Right atrium auricular region (tissue), 2 donors: ENCODE results near the gene POTEH. TPM values are rescaled to one million over a fixed set of nuclear protein-coding genes. Genes with fewer than 3 reads are reported as not detected.
"Not testable (repeated sequence)": the region's sequence is repeated elsewhere in the genome, so short reads cannot be mapped to it uniquely, and the experiment has no call there.

ENCODE experiments used
- DNase-seq: peaks from one replicate; pipeline ENCODE4 v3.0.0-alpha.2; 2019; ENCODE audit warnings: low spot score
- H3K27ac ChIP-seq, 2 donors: fragments of 200-600 bp; sonication (generic); 1 replicate in 1 of 2; 2 replicates in 1 of 2; pipeline ENCODE4 v1.5.1; 2016 to 2019
- H3K27me3 ChIP-seq, 2 donors: fragments of 200-600 bp; sonication (generic); one replicate each; pipeline versions ENCODE4 v1.5.1 to v1.6.0; 2017 to 2019
- H3K36me3 ChIP-seq: fragments of 200-600 bp; sonication (generic); one replicate; pipeline ENCODE4 v1.5.1; 2016
- H3K4me1 ChIP-seq, 2 donors: fragments of 200-600 bp; sonication (generic); one replicate each; pipeline versions ENCODE4 v1.5.1 to v1.6.0; 2017 to 2019
- H3K4me3 ChIP-seq, 2 donors: fragments of 200-600 bp; sonication (generic); 1 replicate in 1 of 2; 2 replicates in 1 of 2; pipeline ENCODE4 v1.5.1; 2017 to 2019; ENCODE audit warnings: mild to moderate bottlenecking in 1 of 2, moderate library complexity in 1 of 2
- H3K9me3 ChIP-seq, 2 donors: fragments of 200-600 bp; sonication (generic); one replicate each; pipeline ENCODE4 v1.5.1; 2019
- total RNA-seq, 2 donors: library from RNA; depleted of rRNA; stranded (reverse); fragments of >200 nt; gene quantifications; one replicate each; pipeline ENCODE4 v1.1.0, GENCODE V29; 2016

Gene POTEH
- total RNA-seq, 2 donors from 2014 or later = not detected

DNA sequence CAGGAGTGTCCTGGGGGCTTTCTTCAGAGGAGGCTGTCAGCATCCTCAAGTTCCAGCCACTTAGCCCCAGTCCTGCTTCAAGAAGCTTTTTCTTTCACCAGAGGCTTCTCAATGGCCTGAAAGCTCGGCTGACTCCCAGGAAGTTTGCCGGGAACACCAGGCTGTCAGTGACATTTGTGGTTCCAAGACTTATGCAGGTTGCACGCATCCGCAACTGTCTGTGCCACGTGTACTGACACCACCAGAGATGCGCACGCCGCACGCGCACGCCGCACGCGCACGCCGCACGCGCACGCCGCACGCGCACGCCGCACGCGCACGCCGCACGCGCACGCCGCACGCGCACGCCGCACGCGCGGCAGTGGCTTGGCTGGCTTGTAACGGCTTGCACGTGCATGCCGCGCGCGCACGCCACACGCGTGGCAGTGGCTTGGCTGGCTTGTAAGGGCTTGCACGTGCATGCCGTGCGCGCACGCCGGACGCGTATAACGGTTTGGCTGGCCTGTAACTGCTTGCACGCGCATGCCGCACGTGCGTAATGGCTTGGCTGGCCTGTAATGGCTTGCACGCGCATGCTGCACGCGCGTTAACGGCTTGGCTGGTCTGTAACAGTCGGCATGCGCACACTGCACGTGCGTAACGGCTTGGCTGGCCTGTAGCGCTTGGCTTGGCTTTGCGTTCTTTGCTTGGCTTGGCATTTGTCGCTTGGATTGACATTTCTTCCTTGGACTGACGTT is 646 bp upstream of the POTEH start:
- not testable (repeated sequence) for H3K4me3 ChIP-seq, H3K36me3 ChIP-seq, H3K27me3 ChIP-seq, H3K27ac ChIP-seq, H3K4me1 ChIP-seq, DNase-seq, H3K9me3 ChIP-seq

DNA sequence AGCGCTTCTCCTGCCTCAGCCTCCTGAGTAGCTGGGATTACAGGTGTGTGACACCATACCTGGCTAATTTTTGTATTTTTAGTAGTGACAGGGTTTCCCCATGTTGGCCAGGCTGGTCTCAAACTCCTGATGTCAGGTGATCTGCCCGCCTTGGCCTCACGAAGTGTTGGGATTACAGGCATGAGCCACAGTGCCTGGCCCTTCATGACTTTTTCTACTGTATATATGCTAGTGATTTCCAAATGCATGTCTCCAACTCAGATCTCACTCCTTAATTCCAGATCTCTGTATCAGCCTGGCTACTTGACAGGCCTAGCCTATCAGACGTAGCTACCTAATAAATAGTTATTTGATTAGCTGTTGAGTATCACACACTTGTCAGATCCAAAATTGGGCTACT is 23.8 kb downstream of the POTEH start:
- H3K27me3 ChIP-seq, H3K9me3 ChIP-seq, H3K4me1 ChIP-seq, DNase-seq, H3K27ac ChIP-seq, H3K36me3 ChIP-seq, H3K4me3 ChIP-seq: not testable (repeated sequence)

DNA sequence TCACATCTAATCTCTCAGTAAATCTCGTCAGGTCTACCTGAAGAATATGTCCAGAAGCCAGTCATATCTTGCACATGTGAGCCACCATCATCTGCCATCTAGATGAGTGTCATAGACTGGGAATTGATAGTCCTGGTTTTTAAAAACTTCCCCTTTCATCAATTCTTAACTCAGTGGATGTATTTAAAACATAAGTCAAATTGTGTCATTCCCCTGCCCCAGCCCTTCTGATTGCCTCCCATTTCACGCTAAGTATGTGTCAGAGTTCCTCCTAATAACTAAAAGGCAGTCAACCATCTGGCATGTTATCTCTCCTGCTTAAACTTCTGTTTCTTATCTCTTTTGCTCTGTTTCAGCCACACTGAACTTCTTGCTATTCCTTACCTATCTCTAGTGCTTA is 24.3 kb downstream of the POTEH start:
- H3K4me3 ChIP-seq, DNase-seq: not testable (repeated sequence)

DNA sequence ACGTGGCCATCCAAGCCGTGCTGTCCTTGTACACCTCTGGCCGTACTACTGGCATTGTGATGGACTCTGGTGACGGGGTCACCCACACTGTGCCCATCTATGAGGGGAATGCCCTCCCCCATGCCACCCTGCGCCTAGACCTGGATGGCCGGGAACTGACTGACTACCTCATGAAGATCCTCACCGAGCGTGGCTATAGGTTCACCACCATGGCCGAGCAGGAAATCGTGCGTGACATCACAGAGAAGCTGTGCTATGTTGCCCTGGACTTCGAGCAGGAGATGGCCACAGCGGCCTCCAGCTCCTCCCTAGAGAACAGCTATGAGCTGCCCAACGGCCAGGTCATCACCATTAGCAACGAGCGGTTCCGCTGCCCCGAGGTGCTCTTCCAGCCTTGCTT is 32.1 kb downstream of the POTEH start:
- not testable (repeated sequence) for H3K4me1 ChIP-seq, H3K4me3 ChIP-seq, DNase-seq, H3K36me3 ChIP-seq, H3K27ac ChIP-seq, H3K27me3 ChIP-seq, H3K9me3 ChIP-seq

More for the DNA sequence above, 24.3 kb downstream of the POTEH start:
- H3K36me3 ChIP-seq, H3K27ac ChIP-seq, H3K27me3 ChIP-seq, H3K4me1 ChIP-seq, H3K9me3 ChIP-seq: not testable (repeated sequence)

DNA sequence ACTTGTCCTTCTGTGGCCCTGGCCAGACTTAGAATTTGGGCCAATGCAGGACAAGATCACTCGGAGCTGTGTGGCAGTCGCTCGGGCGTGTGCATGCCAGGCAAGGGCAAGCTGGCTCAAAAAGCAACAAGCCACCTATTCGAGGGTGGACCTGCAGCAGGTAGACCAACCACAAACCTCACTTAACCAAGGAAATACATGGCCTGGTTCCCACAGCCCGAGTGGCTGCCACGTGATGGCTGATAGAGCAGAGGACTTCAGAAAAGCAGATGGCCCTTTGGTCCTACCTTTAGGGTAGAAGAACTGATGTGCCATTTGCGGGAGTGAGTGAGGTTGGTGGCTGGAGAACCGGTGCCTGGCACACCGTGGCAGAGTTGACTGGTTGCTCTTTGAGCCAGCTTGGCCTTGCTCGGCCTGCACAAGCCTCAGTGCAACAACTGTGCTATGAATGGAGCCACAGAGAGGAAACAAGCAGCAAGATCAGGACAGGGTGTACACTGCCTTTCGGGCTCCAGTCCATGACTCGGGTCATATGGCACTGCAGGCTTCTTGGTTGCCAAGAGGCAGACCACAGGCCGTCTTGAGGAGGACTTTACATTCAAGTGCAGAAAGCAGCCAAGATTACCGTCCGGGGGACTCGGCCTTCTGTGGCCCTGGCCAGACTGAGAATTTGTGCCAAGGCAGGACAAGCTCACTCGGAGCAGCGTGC is 39.5 kb downstream of the POTEH start:
- H3K27me3 ChIP-seq, H3K9me3 ChIP-seq, H3K4me1 ChIP-seq, DNase-seq, H3K4me3 ChIP-seq, H3K36me3 ChIP-seq, H3K27ac ChIP-seq: not testable (repeated sequence)

DNA sequence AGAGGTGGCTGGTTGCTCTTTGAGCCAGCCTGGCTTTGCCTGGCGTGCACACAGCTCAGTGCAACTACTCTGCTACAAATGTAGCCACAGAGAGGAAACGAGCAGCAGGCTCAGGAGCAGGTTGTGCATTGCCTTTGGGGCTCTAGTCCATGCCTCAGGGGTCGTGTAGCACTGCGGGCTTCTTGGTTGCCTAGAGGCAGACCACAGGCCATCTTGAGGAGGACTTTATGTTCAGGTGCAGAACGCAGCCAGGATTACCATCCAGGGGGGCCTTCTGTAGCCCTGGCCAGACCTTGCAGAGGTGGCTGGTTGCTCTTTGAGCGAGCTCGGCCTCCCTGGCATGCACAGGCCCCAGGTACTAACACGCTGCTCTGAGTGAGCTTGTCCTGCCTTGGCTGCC is 41.2 kb downstream of the POTEH start:
- not testable (repeated sequence) for H3K9me3 ChIP-seq

DNA sequence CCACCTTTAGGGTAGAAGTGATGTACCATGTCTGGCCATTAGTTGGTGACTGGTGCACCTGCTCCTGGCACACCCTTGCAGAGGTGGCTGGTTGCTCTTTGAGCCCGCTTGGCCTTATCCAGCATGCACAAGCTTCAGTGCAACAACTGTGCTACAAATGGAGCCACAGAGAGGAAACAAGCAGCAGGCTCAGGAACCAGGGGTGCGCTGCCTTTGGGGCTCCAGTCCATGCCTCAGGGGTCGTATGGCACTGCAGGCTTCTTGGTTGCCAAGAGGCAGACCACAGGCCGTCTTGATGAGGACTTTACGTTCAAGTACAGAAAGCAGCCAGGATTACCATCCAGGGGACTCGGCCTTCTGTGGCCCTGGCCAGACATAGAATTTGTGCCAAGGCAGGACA is 44.6 kb downstream of the POTEH start:
- H3K9me3 ChIP-seq, H3K4me1 ChIP-seq, H3K27ac ChIP-seq, DNase-seq, H3K4me3 ChIP-seq, H3K27me3 ChIP-seq, H3K36me3 ChIP-seq: not testable (repeated sequence)

More for the DNA sequence above, 41.2 kb downstream of the POTEH start:
- DNase-seq, H3K27me3 ChIP-seq, H3K4me3 ChIP-seq, H3K27ac ChIP-seq, H3K4me1 ChIP-seq, H3K36me3 ChIP-seq: not testable (repeated sequence)

DNA sequence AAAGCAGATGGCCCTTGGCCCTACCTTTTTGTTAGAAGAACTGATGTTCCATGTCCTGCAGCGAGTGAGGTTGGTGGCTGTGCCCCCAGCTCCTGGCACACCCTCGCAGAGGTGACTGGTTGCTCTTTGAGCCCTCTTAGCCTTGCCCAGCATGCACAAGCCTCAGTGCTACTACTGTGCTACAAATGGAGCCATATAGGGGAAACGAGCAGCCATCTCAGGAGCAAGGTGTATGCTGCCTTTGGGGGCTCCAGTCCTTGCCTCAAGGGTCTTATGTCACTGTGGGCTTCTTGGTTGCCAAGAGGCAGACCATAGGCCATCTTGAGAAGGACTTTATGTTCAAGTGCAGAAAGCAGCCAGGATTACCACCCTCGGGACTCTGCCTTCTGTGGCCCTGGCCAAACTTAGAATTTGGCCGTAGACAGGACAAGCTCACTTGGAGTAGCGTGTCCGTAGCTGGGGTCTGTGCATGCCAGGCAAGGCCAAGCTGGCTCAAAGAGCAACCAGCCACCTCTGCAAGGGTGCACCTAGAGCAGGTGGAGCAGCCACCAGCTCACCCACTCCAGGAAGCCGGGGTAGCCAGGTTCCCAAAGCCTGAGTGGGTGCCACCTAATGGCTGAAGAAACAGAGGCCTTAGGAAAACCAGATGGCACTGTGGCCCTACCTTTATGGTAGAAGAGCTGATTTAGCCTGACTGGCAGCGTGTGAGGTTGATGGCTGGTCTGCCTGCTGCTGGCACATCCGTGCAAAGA is 48.5 kb downstream of the POTEH start:
- not testable (repeated sequence) for H3K27me3 ChIP-seq, H3K36me3 ChIP-seq, DNase-seq, H3K4me3 ChIP-seq, H3K27ac ChIP-seq, H3K4me1 ChIP-seq, H3K9me3 ChIP-seq

DNA sequence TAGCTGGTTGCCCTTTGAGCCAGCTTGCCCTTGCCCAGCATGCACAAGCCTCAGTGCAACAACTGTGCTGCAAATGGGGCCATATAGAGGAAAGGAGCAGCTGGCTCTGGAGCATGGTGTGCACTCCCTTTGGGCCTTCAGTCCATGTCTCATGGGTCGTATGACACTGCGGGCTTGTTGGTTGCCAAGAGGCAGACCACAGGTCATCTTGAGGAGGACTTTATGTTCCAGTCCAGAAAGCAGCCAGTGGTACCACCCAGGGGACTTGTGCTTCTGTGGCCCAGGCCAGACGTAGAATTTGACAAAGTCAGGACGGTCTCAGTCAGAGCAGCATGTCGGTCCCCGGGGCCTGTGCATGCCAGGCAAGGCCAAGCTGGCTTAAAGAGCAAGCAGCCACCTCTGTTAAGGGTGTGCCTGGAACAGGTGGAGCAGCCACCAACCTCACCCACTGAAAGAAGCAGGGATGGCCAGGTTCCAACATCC is 49.1 kb downstream of the POTEH start:
- H3K36me3 ChIP-seq, H3K27me3 ChIP-seq, H3K27ac ChIP-seq, H3K4me1 ChIP-seq, H3K4me3 ChIP-seq, DNase-seq, H3K9me3 ChIP-seq: not testable (repeated sequence)

DNA sequence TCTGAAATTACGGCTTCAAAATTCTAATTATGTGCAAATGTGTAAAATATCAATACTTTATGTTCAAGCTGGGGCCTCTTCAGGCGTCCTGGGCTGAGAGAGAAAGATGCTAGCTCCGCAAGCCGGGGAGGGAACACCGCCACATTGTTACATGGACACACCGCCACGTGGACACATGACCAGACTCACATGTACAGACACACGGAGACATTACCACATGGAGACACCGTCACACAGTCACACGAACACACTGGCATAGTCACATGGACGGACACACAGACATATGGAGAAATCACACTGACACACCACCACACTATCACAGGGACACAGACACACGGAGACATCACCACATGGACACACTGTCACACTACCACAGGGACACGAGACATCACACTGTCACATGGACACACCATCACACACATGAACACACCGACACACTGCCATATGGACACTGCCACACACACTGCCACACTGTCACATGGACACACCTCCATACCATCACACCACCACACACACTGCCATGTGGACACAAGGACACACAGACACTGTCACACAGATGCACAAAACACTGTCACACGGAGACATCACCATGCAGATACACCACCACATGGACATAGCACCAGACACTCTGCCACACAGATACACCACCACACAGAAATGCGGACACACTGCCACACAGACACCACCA is 58.0 kb downstream of the POTEH start:
- not testable (repeated sequence) for DNase-seq, H3K4me1 ChIP-seq, H3K27me3 ChIP-seq, H3K27ac ChIP-seq, H3K36me3 ChIP-seq, H3K9me3 ChIP-seq, H3K4me3 ChIP-seq

DNA sequence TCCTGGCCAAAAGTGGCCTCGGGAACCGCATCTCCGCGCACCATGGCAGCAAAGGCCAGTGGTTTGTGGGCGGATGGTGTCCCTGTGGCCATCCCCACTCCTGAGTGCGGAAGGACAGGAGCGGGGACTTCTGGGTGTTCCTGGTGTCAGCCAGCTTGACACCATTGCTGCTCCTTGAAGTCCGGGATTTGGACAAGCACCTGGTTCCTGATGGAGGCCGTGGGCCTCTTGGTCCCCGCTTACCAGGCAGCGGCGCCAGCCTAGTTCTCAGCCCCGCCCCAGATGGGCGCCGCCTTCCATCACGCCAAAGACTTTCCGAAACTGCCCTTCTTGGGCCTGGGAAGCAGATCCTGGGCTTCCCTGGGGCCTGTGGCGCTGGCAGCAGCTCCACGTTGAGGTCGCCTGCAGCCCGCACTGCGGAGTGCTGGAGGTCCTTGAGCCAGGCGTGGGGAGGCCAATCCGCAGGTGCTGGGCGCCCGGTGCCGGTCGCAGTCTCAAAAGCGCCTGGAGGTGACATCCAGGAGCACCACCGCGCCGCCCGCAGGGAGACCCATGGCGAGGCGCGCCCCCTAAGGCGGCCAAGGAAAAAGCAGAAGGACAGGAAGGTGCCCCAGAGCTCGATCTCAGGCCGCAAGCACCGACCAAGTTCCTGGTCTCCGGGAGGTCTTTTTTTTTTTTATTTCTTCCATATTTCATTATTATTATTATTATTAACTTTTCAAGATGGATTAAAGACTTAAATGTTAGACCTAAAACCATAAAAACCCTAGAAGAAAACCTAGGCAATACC is 59.5 kb downstream of the POTEH start:
- H3K4me3 ChIP-seq, H3K36me3 ChIP-seq, H3K9me3 ChIP-seq, H3K4me1 ChIP-seq, H3K27me3 ChIP-seq, H3K27ac ChIP-seq: not testable (repeated sequence)
- peak; percentile 55 for DNase-seq

DNA sequence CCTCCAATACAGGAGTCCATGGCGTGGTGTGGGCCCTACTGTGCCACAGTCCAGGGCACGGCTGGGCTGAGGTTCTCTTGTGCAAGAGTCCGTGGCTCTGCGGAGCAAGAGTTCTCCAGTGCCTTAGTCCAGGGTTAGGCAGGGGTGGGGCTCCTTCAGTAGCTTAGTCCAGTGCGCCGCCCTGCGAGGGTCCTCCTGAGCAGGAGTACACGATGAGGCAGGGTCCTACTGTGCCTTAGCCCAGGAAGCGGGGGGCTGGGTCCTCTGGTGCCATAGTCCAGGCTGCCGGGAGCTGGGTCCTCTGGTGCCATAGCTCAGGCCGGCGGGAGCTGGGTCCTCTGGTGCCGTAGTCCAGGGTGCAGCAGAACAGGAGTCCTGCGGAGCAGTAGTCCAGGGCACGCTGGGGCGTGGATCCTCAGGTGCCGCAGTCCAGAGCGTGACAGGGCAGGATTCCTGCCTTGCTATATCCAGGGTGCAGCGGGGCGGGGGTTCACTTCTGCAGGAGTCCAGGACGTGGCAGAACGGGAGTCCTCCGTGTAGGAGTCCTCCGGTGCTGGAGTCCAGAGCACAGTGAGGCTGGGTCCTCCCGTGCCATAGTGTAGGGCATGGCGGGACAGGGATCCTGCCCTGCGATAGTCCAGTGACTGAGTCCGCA is 69.7 kb downstream of the POTEH start:
- not testable (repeated sequence) for H3K4me3 ChIP-seq, DNase-seq, H3K9me3 ChIP-seq, H3K36me3 ChIP-seq, H3K27ac ChIP-seq, H3K4me1 ChIP-seq, H3K27me3 ChIP-seq

DNA sequence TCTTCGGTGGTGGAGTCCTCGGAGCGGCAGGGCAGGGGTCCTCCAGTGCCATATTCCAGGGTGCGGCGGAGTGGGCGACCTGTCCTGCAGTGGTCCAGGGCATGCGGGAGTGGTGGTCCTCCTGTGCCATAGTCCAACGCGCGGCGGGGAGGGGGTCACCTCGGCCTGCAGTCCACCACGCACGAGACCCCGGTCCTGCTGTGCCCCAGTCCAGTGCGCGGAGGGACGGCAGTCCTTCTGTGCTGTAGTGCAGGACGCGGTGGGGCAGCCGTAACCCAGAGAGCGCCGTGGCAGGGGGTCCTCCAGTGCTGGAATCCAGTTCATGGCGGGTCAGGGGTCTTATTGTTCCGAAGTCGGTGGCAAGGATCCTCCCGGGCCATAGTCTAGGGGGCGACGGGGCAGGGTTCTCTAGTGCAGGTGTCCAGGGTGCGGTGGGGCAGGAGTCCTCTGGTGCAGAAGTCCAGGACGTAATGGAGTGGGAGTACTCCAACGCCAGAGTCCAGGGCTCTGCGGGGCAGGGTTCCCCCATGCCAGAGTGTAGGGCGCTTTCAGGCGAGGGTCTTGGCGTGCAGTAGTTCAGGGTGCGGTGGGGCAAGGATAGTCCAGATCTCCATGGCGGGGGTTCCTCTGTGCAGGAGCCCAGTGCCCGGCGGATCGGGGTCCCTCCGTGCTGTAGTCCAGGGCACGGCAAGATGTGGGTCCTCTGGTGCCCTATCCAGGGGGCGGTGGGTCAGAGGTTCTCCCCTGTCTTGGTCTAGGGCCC is 70.7 kb downstream of the POTEH start:
- not testable (repeated sequence) for H3K4me3 ChIP-seq, H3K36me3 ChIP-seq, H3K27ac ChIP-seq, H3K9me3 ChIP-seq, H3K4me1 ChIP-seq, DNase-seq, H3K27me3 ChIP-seq
